GM18507 (cell line): Measurements from ENCODE around the gene MICAL3.
"Not testable (repeated sequence)": the region's sequence is repeated elsewhere in the genome, so short reads cannot be mapped to it uniquely, and the experiment has no call there.

Experiments used
- DNase-seq: peaks from one replicate; pipeline ENCODE4 v3.0.0; 2011; ENCODE audit warnings: low read depth; ENCODE audit not compliant: insufficient read length; ENCODE audit errors: extremely low spot score
- FAIRE-seq: peaks from 2 replicates; lab custom pipeline; 2011; peaks lifted over from hg19 to GRCh38; lab: Jason Lieb, UNC

Gene MICAL3

GRCh38 chr22:17882162-17882561 is 142.2 kb downstream of the MICAL3 start:
- FAIRE-seq: no peak
- DNase-seq: no peak

GRCh38 chr22:17881366-17881765 is 143.0 kb downstream of the MICAL3 start:
- DNase-seq: no peak
- FAIRE-seq: no peak

GRCh38 chr22:17880468-17880867 is 143.9 kb downstream of the MICAL3 start:
- DNase-seq (no peak), FAIRE-seq (no peak)

- DNase-seq (no peak), FAIRE-seq (no peak)
These were observed 144.3 kb downstream of the MICAL3 start for GRCh38 chr22:17880020-17880419.

- FAIRE-seq (no peak), DNase-seq (no peak)
These were observed 145.4 kb downstream of the MICAL3 start for GRCh38 chr22:17878941-17879340.

- FAIRE-seq: no peak
- DNase-seq: no peak
These were observed 146.1 kb downstream of the MICAL3 start for GRCh38 chr22:17878186-17878694.

GRCh38 chr22:17876878-17877855 is 147.2 kb downstream of the MICAL3 start:
- FAIRE-seq, DNase-seq: not testable (repeated sequence)

GRCh38 chr22:17876306-17876831 is 148.0 kb downstream of the MICAL3 start:
- DNase-seq: no peak
- FAIRE-seq: no peak

GRCh38 chr22:17875631-17876030 is 148.7 kb downstream of the MICAL3 start:
- DNase-seq: no peak
- FAIRE-seq: no peak

GRCh38 chr22:17875156-17875555 is 149.2 kb downstream of the MICAL3 start:
- FAIRE-seq: no peak

GRCh38 chr22:17874231-17874905 is 150.0 kb downstream of the MICAL3 start:
- no peak for DNase-seq
- no peak for FAIRE-seq

More at GRCh38 chr22:17875156-17875555, 149.2 kb downstream of the MICAL3 start:
- DNase-seq: no peak

- FAIRE-seq (no peak), DNase-seq (no peak)
These were observed 150.6 kb downstream of the MICAL3 start for GRCh38 chr22:17873804-17874203.

- no peak for DNase-seq
- FAIRE-seq: no peak
These were observed 151.2 kb downstream of the MICAL3 start for GRCh38 chr22:17873116-17873515.

GRCh38 chr22:17872471-17872870 is 151.9 kb downstream of the MICAL3 start:
- no peak for FAIRE-seq
- DNase-seq: no peak

- DNase-seq: no peak
- no peak for FAIRE-seq
These were observed 152.5 kb downstream of the MICAL3 start for GRCh38 chr22:17871726-17872458.

GRCh38 chr22:17870407-17870806 is 154.0 kb downstream of the MICAL3 start:
- DNase-seq (no peak), FAIRE-seq (no peak)

GRCh38 chr22:17869285-17870096 is 154.9 kb downstream of the MICAL3 start:
- DNase-seq (no peak), FAIRE-seq (no peak)

- FAIRE-seq (no peak), DNase-seq (no peak)
These were observed 155.6 kb downstream of the MICAL3 start for GRCh38 chr22:17868771-17869170.
